Activated naive CD4-positive, alpha-beta T cell (primary cell): ENCODE data around the gene NUAK2.
A peak's percentile ranks its signal among the peaks of the same experiment; 100 is the strongest.
"Not testable (repeated sequence)": the region's sequence is repeated elsewhere in the genome, so short reads cannot be mapped to it uniquely, and the experiment has no call there.

Experiments used
- DNase-seq, 4 experiments: peaks; one replicate each; lab custom pipeline; 2025; lab: John Stamatoyannopoulos, UW

Gene NUAK2

DNA sequence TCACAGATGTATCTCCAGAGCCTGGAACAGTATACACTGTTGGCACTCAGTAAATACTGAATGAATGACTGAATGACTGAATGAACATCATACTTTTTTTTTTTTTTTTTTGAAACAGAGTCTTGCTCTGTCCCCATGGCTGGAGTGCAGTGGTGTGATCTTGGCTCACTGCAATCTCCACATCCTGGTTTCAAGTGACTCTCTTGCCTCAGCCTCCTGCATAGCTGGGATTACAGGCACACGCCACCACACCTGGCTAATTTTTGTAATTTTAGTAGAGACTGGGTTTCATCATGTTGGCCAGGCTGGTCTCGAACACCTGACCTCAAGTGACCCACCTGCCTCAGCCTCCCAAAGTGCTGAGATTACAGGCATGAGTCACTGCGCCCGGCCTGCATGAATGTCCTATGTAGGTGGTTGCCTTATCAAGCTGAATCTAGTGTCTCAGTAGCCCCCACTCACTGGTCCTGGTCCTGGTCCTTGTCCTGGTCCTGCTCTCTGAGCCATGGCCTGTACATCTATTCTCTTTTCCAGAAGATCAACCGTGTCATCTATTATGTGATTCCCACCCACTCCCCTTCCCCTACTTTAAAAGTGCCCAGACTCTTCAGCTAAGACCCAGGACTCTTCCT lies 23.9 kb downstream of the NUAK2 start:
- not testable (repeated sequence) for DNase-seq

DNA sequence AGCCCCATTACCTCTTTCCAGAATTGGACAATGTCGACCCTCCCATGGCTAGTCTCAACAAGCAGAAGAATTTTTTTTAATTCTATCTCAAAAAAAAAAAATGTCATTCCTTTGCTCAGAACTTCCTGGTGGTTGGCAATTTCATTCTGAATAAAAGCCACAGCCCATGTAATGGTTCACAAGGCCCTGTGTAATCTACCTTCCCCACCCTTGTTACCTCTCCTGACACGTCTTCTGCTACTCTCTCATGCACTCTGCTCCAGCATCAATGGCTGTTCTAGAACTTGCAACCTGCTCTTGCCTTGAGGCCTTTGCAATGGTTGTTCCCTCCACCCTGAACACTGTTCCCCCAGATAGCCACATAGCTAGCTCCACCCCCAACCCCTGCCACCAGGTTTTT lies 25.4 kb downstream of the NUAK2 start:
- no peak for DNase-seq

DNA sequence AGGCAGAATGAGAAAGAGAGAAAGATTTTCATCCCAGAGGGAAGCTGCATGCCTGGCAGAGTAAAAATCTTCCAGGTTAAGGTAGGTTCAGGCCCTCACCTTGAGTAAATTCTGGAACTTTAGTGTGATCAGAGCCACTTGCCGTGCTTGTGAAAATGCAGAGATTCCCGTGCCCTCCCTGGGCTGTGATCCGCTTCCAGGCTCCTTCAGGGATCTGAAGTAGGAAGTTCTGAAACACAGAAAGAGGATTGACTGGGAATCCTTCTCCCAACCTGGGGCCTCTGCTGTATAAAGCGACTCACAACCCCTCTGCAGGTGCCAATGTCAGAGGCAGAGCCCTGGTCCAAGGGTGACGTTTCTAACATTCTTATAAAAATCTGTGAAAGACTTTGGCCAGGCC lies 26.6 kb downstream of the NUAK2 start:
- DNase-seq = no peak

DNA sequence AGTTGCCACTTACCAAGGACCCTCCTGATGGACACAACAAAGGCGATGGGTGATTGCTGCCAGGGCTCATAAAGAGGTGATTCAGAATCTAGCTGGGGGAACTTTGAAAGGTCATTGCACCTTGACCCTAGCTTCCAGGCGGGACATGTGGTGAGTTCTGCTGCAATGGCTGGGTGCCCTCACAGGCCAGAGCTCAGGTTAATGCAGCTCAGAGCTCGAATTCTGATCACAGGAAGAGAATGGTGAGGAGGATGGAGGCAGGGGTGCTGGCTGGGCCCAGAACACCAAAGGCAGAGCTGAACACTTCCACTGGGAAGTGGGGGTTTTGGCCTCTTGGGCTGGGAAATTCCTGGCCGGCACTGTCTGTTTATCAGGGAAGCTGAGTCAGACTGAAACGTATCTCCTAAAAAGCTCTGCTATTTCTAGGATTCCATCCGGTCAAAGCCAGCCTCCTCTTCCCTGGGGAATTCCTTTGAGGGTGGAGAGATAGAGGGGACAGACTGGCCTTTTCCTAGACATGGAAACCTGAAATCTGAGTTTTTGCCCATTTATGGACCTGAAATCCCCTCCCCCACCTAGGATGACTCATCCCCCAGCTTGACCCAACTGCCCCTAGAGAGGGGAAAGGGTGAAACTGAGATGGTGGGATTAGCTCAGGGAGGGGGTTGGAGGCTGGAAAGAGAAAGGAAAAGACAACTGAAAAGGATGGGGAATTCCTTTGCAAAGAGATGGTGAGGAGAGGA lies 27.2 kb downstream of the NUAK2 start:
- DNase-seq = no peak

DNA sequence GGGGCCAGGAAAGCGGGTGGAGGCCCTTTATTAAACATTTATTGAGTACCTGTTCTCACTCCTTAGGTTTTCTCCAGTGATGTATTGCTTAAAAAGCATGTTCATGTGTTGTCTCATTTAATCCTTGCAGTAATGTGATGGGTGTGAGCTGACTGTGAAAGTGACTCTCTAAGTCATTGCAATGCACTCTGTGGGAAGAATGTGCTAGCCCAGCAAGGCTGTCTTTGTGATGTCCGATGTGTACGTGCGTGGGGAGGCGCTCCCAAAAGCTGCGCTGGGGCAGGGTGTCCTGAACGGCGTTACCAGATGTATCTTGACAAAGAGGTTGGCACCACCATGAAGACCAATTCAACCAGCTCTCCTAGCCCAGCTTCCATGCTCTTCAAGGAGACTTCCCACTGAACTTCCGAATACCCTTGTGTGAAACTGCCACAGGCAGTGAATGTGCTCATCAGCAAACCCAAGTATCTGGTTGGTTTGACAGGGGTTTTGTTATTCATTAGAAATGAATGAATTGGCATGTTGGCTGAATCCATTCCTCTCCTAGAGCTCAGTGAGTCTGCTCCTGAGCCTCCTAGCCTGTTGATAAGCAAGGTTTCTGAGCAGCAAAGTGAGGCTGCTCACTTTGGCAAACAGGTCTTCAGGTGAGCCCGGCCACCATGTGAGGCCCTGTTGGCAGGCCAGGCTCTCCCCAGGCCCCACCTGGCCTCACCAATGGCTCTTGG lies 28.0 kb downstream of the NUAK2 start:
- no peak for DNase-seq

DNA sequence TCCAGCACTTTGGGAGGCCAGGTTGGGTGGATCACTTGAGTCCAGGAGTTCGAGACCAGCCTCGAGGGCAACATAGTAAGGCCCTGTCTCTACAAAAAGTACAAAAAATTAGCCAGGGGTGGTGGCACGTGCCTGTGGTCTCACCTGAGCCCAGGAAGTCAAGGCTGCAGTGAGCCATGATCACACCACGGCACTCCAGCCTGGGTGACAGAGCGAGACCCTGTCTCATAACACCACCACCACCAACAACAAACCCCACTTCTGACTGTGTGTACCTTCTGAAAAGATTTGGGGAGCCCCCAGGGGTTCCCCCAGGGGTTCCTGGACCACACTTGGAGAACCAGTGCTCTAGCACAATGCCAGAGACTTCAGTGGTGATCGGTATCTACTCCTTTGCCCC lies 29.9 kb downstream of the NUAK2 start:
- DNase-seq = no peak

DNA sequence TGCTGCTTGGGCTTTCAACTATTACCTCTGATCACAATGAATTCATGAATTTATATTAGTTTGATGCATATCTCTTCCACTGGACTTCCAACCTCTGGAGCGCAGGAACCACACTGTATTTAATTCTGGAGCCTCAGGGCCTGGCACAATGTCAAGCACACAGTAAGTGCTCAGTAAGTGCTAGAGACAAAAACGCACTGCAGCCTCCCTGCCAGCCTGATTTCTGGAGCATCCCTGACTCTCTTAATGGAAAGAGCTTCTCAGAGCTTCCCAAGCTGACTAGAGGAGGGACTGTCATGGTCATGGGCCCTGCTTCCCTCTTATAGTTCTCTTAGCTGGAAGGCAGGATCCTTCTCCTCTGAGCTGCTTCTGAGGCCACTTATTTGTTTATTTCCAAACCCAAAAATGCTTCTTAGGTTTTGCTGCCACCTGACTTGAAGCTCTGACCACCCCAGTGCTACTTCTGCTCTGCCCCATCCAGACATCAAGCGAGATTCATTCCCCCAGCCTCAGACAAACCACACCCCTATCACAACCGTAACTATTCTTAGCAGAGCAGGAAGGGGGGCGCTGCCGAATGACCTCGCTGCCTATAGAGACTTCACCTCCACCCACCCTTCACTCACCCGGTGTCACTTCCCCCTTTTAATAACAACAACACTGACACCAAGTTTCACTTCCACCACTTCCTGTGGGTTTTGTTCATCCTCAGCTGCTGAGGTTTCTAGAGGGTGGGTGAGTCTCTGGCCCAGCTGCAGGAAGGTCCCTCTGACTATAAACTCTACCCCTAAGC lies 33.6 kb downstream of the NUAK2 start:
- peak; percentile 16 to 67 (median 40) for DNase-seq

DNA sequence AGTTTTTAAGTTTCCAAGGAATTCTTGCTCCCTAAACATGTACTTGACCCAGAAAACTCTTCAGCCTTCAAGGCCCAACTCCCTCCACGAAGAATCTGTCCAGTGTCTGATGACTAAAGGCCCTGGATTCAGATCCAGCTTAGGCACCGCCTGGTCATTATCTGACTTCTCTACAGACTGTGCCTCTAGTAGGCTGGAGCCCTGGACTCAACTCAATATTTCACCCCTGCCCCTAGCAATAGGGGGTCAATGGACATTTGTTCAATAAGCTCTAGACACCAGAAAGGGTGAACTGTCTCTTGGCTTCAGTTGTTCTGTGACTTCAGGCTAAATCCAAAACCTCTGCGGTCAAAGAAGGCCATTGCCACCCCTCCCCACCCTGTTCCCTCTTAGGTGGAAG lies 34.5 kb downstream of the NUAK2 start:
- DNase-seq = no peak

DNA sequence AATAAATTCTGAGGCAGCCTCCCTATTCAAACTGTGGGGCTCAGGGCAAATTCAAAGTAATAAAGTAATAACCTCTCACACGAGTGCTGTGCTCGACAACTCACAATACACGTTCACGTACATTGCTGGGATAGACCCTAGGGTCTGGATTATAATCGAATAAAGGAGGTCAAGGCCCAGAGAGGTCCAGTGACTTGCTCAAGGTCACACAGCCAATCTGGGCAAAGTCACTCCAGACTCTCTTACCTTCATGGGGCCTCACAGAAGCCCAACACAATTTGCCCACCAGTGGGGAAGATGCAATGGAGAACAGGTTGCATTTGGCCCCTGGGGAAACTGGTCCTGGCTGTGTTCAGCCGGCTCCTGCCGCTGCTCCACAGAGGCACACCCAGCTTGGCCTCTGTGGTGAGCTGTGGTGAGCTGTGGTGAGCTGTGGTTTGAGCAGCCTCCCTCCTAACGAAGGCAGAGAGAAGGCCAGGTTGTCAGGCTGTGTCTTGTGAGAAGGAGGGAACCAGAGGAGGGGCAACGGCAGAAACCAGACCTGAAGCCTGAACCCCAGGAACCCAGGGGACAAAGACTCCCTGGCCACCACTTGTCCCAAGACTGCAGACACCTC lies 35.1 kb downstream of the NUAK2 start:
- peak in 2 of 4 experiments; percentile 28 to 38 for DNase-seq

DNA sequence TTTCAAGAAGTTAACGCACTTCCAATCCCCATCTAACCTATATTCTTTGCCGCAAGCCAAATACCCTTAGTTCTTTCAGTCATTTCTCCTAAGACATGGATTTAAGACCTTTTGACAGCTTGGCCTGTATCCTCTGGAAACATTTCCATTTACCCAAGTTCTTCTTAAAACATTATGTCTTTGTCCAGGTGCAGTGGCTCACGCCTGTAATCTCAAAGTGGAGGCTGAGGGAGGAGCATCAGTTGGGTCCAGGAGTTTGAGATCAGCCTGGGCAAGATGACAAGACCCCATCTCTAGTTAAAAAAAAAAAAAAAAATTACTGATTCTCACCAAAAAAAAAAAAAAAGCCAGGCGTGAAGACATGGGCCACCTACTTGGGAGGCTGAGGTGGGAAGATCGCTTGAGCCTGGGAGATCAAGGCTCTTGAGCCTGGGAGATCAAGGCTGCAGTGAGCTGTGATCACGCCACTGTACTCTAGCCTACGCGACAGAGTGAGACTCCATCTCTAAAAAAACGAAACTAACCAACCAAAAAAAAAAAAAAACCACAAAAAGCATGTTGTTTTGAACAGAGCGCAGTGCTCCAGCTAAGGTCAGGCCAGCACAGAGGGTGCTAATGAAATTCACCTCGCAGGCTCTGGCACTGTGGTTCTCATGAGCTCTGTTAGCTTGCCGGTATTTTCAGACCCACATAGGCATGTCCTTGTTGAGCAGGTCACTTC lies 36.0 kb downstream of the NUAK2 start:
- DNase-seq = peak in 2 of 4 experiments; percentile 41 to 57

DNA sequence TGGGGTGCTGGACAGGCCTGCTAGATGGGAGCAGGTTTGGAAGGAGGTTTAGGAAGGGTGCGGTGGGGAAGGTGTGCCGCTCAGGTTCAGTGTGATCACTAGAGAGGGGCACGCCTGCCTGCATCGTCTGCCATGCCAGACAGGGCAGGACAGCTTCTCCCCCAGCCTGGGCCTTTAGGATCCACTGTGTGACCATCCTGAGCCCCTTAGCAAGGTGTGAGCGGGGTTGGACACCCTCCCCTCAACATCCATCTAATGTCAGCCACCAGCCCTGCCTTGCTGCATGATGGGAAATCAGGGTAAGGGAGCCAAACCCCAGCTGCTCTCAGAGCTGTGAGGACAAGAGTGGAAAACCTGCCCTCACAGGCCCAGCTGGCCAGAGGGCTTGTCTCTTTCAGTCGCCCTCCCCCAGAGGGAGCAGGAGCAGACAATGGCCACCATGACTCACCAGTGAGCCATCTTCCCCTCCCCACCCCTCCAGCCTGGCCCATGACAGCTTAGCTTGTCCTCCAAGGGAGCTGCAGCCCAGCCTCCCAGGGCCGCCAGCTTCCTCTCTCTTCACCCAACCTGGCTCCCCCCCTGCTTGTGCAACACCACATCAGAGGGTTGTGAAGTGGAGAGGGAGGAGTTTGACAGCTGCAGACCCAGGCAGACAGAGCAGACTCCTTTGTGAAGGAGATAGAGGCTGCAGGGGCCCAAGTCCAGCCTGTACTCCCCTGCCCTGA lies 37.0 kb downstream of the NUAK2 start:
- peak; percentile 19 to 87 (median 59) for DNase-seq

DNA sequence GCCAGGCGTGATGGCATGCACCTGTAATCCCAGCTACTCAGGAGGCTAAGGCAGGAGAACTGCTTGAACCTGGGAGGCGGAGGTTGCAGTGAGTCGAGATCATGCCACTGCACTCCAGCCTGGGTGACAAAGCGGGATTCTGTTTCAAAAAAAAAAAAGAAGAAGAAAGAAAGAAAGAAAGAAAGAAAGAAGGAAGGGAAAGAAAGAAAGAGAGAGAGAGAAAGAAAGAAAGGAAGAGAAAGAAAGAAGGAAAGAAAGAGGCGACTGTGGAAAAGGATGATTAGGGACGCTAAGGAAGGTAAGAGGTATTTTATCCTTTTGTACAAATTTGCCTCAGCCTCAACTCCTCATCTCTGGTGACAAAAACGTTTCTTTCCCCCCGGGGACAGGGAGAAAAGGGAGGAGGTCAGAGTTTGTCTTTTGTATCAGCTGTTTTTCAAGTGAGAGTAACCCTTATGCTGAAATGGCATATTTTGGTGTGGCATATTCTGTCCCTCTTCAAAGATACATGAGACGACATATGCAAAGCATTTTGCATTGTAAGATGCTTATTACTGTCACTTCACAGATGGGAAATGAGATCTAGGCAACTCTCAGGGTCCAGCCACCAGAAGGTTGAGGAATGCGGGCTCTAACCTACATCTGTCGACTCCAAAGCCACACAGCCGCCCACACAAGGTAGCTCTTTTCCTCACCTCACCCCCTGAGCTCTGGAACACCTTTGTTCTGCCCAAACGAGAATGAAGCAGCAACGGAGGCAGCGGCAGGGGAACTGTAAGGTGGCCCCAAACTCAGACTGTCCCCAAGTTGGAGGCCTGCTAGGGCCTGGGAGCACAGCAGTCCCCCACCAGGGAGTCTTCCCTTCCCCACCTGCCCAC lies 38.0 kb downstream of the NUAK2 start:
- no peak for DNase-seq

DNA sequence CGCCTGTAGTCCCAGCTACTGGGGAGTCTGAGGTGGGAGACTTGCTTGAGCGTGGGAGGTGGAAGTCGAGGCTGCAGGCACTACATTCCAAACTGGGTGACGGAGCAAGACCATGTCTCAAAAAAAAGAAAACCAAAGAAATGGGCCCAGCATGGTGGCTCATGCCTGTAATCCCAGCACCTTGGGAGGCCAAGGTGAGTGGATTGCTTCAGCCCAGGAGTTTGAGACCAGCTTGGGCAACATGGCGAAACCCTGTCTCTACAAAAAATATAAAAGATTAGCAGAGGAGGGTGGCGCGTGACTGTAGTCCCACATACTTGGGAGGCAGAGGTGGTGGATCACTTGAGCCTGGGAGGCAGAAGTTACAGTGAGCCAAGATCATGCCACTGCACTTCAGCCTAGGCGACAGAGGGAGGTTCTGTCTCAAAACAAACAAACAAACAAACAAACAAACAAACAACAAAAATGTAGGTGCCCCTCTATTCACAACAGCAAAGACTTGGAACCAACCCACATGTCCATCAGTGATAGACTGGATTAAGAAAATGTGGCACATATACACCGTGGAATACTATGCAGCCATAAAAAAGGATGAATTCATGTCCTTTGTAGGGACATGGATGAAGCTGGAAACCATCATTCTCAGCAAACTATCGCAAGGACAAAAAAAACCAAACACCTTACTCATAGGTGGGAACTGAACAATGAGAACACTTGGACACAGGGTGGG lies 40.7 kb downstream of the NUAK2 start:
- DNase-seq = not testable (repeated sequence)

DNA sequence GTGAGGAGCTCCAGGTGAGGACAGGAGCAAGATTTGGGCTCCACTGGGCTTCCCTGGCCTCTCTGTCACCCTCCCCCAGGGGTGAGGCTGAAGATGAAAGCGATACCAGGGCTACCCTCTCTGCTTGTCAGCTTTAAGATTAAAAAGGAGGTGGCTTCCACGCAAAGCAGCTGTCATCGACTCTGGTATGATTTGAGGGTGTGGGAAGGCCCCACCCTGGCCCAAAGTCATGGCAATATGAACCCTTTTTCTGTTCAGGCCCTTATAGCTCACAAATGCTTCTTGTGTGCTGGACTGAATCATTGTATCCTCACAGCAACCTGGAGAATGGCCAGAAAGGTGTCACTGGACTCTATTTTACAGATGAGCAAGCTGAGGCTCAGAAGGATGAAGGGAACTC lies 41.6 kb downstream of the NUAK2 start:
- no peak for DNase-seq

DNA sequence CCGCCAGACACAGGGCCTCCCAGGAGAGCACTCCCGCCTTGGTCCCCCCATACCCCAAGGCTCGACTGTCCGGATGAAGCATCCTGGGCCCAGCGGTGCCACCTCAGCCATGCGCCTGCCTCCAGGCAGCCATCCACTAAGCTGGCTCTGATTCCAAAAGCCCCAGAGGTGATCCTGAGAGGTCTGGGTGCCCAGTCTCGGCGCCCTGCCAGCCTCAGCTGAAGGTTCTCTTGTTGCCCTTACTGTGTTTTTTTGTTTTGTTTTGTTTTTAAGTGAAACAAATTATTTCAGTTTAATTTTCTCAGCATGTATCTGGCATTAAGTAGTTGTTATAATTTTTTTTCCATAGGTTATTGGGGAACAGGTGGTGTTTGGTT lies 44.9 kb downstream of the NUAK2 start:
- DNase-seq = no peak

DNA sequence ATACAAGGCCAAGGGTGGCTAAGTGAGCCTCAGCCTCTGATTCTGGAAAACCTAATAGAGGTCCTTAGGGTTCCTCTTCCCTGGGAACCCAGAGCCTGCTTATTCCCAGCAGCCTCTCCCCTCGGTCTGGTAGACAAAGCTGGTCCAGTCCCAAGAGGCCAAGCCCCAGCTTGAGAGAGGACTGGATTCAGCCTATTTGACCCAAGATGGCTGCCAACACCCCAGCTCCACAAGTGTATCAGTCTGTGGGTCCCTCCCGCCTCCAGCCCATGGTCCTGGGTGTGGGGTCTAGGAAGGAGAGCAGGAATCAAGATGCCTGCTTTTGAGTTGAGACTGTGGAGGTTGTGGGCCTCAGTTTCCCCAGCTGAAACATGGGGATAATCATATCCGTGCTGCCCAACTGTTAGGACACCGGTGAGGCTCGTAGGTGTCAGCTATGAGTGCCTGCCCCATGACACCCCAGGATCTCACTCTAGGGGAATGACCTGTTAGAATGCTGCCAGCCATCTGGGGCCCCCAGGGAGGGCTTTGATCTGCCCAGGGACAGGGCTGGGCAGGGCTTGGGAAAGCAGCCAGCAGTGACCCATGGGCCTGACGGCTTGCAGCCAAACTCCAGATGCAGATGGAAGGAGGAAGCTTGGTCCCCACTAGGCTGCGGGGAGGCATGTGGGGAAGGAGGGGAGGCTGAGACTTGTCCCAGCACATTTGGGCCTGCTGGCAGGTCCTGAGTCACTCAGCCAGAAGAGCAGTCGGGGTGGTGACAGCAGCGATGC lies 45.4 kb downstream of the NUAK2 start:
- DNase-seq = no peak

DNA sequence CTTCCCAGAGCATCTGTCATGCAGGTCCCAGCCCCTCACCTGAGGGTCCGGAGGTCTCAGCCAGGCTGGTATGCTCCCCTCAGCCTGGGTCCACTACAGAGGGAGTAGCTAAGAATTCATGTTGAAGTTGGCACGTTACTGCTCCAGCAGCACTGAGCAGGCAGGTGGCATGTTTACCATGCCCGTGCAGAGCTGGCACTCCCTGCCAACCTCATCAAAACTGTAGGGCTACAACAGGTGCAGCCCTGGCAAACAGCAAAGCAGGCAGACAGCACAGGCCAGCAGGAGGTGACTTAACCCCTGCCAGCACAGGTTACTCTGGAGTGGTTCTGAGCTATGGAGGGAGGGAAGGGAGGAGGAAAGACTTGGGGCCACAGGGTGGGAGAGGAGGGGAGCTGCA lies 46.4 kb downstream of the NUAK2 start:
- peak in 2 of 4 experiments; percentile 38 to 52 for DNase-seq
